CD1c-positive myeloid dendritic cell (primary cell): Measurements from ENCODE around the gene FKBP3.
A peak's percentile ranks its signal among the peaks of the same experiment; 100 is the strongest.

Experiments used
- DNase-seq: peaks from one replicate; pipeline ENCODE4 v3.0.0-alpha.2; 2016; ENCODE audit errors: extremely low spot score

FKBP3 gene

GRCh38 chr14:45134051-45134958, at the start of gene FKBP3:
Gene FKBP3, minus strand, starts transcription at chr14:45134481. Its CDS starts 25 bp downstream, at chr14:45134456.
- peak; percentile 99 for DNase-seq

- no peak for DNase-seq
Observed at GRCh38 chr14:45181806-45182205, 47.5 kb upstream of the FKBP3 start.

GRCh38 chr14:45181329-45181728, 47.0 kb upstream of the FKBP3 start:
- no peak for DNase-seq

- DNase-seq, result peak; percentile 24
Observed at GRCh38 chr14:45177076-45177475, 42.8 kb upstream of the FKBP3 start.

- no peak for DNase-seq
Observed at GRCh38 chr14:45169906-45170305, 35.6 kb upstream of the FKBP3 start.

- no peak for DNase-seq
Observed at GRCh38 chr14:45156067-45156466, 21.8 kb upstream of the FKBP3 start.

GRCh38 chr14:45150386-45150890, 16.2 kb upstream of the FKBP3 start:
- no peak for DNase-seq

- no peak for DNase-seq
Observed at GRCh38 chr14:45149602-45150001, 15.3 kb upstream of the FKBP3 start.

- DNase-seq, result no peak
Observed at GRCh38 chr14:45145214-45145613, 10.9 kb upstream of the FKBP3 start.

- no peak for DNase-seq
Observed at GRCh38 chr14:45144658-45145057, 10.4 kb upstream of the FKBP3 start.

GRCh38 chr14:45142083-45142482, 7.8 kb upstream of the FKBP3 start:
- peak; percentile 6 for DNase-seq

- no peak for DNase-seq
Observed at GRCh38 chr14:45140661-45141187, 6.4 kb upstream of the FKBP3 start.

GRCh38 chr14:45136399-45136798, 2.1 kb upstream of the FKBP3 start:
- no peak for DNase-seq

GRCh38 chr14:45135659-45136395, 1.5 kb upstream of the FKBP3 start, which contains the start of gene FANCM:
Gene FANCM, plus strand, starts transcription at chr14:45135930. Its CDS starts 102 bp downstream, at chr14:45136032.
- peak; percentile 99 for DNase-seq

- peak; percentile 54 for DNase-seq
Observed at GRCh38 chr14:45135156-45135555, 875 bp upstream of the FKBP3 start.

GRCh38 chr14:45133683-45134050, 614 bp downstream of the FKBP3 start:
- DNase-seq, result no peak

- no peak for DNase-seq
Observed at GRCh38 chr14:45128963-45129629, 5.2 kb downstream of the FKBP3 start.

- no peak for DNase-seq
Observed at GRCh38 chr14:45125754-45126153, 8.5 kb downstream of the FKBP3 start.

GRCh38 chr14:45123271-45123670, 11.0 kb downstream of the FKBP3 start:
- no peak for DNase-seq

- no peak for DNase-seq
Observed at GRCh38 chr14:45120096-45120495, 14.2 kb downstream of the FKBP3 start.

- no peak for DNase-seq
Observed at GRCh38 chr14:45118594-45118993, 15.7 kb downstream of the FKBP3 start.

GRCh38 chr14:45114327-45114726, 20.0 kb downstream of the FKBP3 start:
- no peak for DNase-seq
